HG02840 (cell line): ENCODE results near the gene CTAG2.
"Not testable (repeated sequence)": the region's sequence is repeated elsewhere in the genome, so short reads cannot be mapped to it uniquely, and the experiment has no call there.

Source experiments
- ATAC-seq: cut with Tn5 transposase; IDR thresholded peaks from one replicate; pipeline ENCODE4 v1.9.1; 2021; ENCODE audit warnings: mild to moderate bottlenecking, moderate library complexity, moderate number of reproducible peaks; ENCODE audit not compliant: unreplicated experiment, low FRiP score

Gene CTAG2

DNA sequence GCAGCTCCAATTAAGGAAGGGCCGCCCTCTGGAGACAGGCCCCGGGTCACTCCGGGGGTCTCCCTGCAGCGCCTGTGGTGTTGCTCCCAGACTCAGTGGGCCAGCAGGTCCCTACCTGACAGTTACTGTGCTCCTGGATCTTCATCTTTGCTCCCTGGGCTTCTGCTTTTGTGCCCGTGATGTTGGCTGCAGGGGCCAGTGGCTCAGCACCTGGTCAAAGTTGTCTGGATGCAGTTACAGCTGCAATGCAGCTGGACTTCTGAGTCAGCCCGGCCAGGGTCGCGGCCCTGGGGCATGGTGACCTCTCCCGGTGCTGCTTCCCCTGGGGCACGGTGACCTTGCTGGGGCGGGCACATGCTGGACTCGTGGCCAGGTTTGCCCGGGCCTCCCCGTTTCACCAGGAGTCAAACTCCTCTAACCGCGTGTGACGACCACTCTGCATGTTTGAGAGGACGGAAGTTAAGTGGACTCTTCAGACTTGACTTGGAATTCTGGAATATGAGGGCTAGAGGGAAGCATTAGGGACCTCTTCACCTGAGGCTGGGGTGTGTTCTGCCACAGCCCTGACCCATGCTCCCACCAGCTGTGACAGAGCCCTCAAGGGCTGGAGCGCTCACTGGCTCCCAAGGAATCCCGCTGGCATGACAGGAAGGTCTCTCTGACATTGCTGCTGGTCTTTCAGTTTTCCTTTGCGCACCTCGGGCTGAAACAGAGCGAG is 3.7 kb downstream of the CTAG2 start:
- no peak for ATAC-seq

DNA sequence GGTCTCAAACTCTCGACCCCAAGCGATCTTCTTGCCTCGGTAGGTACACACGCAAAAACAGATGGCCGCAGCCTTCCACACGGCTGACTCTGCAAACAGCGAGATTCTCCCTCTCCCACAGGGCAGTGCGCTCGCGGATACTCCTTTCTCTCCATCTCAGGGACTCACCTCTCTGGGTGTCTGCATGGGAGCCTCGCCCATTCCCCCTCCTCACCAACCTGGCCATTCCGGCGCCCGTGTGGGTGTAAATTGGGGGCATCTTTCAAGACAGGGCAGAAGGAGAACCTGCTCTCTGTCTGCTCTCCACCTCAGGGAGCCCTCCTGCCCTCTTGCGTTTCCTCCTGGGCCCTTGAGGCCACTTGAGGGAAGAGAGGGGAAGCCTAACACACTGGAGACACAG is 4.4 kb downstream of the CTAG2 start:
- ATAC-seq = no peak

DNA sequence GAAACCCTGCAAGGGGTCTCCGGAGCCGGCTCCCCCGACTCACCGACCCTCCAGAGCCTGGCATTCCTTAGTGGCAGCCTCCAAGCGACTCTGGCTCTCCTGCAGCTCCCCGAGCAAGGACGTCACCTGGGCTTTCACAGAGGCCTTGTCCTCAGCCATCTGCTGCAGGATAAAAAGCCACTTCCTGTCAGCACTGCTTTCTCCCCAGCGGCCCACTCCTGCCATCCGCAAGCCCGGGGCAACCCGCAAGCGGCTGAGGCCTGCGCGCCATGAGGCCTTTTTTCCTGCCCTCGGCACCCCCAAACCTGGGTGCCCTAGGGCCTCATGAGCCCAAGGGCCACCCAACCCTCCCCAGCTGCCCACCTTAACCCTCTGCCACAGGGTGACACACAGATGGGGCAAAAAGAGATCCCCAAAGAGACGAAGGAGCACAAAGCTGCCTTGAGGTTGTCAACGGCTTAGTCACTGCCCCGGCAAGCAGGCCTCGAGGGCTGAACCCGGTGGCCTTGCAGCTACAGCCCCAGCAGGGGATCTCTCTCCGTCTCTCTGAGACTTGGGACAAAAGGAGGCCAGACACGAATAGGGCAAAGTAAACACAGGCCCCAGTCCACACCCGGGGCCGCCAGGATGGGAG is 7.5 kb downstream of the CTAG2 start:
- not testable (repeated sequence) for ATAC-seq

DNA sequence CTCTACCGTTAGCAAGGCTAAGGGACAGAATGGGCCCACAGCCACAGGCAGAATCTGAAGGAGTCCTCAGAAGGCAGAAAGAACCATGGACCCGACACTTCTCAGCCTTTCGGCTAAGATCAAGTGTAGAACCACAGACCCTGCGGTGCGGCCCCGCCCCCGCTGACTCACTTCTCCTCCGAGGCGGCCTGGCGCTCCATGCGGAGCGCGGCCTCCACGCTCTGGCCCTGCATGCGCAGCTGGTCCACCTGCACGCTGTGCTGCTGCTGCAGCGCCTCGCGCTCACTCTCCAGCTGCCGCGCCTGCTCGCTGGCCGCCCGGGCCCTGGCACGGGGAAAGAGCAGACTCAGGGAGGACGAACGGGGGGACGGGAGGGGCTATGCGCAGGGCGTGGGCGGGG is 9.7 kb downstream of the CTAG2 start:
- not testable (repeated sequence) for ATAC-seq

DNA sequence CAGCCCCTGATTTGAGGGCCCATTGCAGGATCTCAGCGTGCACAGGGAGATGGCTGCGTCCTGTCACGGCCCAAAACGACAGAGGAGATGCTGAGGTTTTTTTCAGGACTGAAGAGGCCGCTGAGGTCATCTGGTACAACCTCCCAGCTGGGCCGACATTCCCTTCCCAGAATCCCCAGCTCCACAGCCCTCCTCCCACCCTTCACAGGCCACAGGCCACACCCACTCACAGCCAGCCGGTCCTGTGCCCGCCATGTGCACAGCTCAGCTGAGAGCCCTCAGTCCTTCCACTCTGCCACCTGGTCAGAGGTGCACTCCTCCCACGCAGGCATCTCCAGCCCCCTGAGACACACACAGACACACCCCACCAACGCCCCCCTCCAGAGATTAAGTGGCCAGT is 11.6 kb downstream of the CTAG2 start:
- not testable (repeated sequence) for ATAC-seq

DNA sequence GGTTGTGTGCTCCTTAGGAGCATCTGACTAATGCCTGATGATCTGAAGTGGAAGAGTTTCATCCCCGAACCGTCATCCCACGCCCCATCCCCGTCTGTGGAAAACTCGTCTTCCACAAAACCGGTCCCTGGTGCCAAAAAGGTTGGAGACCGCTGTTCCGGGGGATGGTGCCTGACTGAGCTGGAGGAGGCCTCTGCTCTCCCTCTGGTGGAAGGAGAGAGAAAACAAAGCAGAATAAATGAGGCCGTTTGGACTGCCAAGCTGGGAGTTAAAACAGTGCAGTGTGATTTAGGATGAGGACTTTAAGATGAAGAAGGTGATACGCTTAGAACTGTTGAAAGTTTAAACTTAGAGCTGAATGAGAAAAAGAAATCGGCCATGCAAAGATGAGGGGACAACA is 19.7 kb downstream of the CTAG2 start:
- ATAC-seq = not testable (repeated sequence)

- ATAC-seq = not testable (repeated sequence)
Measured at GRCh38 chrX:154630949-154631348, 22.4 kb downstream of the CTAG2 start.

DNA sequence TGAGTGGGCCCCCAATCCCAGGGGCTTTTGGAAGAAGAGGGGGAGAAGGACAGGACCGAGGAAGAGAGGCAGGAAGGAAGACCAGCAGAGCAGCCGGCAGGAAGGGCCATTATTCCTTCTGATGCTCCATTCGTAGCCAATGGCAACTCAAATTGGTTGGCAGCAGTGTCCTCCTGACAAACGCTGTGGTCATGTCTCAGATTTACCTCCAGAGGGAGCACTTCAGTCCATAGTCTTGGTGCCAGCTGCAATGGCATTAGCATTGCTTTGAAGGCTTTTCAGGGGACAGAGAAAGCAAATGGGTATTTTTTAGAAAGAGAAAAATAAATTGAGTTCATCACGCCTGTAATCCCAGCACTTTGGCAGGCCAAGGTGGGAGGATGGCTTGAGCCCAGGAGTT is 24.4 kb downstream of the CTAG2 start:
- not testable (repeated sequence) for ATAC-seq

GRCh38 chrX:154620767-154621414 is 32.5 kb downstream of the CTAG2 start:
- ATAC-seq = not testable (repeated sequence)

DNA sequence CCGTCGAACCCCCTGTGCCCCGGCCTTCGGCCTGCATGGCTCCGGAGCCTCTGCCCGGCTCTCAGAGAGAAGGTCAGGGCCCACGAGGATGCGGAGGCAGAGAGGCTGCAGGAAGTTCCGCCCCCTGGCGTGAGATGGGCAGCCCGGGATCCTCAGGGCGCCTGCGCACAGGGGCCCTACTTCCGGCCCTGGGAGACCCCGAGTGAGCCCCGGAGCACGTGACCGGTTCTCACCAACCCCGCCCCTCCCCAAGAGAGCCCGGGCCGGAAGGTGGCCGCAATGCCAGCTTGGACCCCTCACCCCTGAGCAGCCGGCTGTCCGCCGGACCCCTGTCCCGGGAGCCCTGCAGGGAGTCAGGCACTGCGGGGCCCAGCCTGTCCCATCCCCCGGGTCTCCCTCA is 34.2 kb downstream of the CTAG2 start, which contains the start of gene CTAG1B:
Gene CTAG1B (minus strand): TSS at position 101 of the 400 bp plus-strand sequence. CDS start 64 bp downstream, at position 37.
- ATAC-seq = not testable (repeated sequence)

GRCh38 chrX:154613586-154613985 is 39.8 kb downstream of the CTAG2 start:
- not testable (repeated sequence) for ATAC-seq

DNA sequence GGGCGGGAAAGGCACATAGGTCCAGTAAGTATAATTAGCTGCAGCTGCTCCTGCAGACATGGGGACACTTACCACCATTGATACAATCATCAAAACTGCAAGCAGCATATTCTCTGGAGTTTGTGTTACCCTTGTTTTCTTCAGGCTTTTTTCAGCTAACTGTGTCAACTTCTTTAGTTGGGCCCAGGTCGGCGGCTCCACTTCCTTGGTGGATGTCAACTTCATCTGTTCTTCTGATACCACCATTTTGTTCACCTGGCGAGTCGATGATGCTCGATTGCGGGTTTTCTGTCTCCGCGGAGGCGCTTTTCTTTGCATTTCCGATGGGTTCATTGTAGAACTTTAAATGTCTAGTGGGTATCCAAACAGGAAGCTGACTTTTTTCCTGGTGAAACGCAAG is 42.2 kb downstream of the CTAG2 start:
- not testable (repeated sequence) for ATAC-seq

DNA sequence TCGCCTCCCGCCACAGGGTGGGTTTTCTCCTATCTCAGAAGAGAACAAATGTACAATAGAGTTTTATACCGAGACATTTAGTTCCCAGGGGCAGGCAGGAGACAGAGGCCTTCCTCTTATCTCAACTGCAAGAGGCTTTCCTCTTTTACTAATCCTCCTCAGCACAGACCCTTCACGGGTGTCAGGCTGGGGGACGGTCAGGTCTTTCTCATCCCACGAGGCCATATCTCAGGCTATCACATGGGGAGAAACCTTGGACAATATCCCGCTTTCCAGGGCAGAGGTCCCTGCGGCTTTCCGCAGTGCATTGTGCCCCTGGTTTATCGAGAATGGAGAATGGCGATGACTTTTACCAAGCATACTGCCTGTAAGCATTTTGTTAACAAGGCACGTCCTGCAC is 44.6 kb downstream of the CTAG2 start:
- ATAC-seq = not testable (repeated sequence)

- not testable (repeated sequence) for ATAC-seq
Measured at GRCh38 chrX:154607976-154608375, 45.4 kb downstream of the CTAG2 start.

GRCh38 chrX:154607370-154607769 is 46.0 kb downstream of the CTAG2 start:
- ATAC-seq = no peak

GRCh38 chrX:154605566-154605965 is 47.8 kb downstream of the CTAG2 start:
- no peak for ATAC-seq

DNA sequence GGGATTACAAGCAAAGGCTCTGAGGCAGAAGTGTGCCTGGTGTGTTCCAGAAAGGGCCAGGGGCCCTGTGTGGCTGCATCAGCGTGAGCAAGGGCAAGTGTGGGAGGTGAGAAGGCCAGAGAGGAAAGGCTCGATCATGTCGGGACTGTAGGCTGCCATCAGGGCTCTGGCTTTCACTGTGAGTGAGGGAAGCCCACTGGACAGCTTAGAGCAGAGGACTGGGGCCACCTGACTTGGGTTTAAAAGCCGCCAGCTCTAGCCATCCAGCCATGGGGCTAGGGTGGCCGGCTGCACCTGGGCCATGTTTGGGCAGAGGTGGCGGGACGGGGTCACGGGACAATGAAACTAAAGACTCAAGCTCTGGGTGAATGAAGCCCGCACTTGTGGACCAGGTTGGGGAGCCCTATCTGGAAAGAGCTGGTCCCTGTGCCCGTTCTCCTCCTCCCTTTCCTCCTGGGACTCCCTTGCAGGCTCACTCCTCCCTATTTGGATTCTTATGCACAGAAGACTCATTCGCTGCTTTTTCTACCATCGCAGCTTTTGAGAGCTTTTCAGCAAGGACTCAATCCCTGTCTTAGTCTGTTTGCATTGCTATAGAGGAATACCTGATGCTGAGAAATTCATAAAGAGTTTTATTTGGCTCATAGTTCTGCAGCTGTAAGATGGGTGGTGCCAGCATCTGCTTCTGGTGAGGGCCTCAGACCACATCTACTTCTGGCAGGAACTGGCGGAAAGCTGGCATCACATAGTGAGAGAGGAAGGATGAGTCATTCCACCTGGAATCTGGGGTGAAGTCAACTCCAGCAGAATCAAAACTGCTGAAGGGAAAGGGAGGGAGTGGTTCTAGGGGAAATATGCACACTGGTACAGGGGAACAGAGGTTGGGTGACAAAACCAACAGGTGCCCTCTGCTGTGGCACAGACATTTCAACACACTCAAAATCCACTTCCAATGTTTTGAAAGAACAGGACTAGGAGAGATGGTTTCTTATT is 49.6 kb downstream of the CTAG2 start:
- ATAC-seq = no peak

- no peak for ATAC-seq
Measured at GRCh38 chrX:154602766-154603437, 50.5 kb downstream of the CTAG2 start.

DNA sequence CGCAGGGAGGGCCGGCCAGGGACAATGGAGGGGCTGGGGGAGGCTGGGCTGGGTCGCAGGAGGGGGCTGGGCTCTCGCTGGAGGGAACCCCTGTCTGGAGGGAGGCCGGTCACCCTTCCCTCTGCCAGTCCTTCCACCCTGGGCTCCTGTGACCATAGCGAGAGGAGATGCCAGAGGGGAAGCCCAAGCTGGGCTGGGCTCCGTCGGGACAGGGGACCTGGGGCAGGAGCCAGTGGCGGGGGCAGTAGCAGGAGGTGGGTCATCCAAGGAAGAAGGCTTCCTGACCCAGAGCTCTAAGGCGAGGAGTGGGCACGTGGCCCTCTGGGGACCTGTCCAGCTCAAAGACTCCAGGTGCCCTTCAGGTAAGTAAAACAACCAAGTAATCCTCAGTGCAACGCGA is 51.2 kb downstream of the CTAG2 start:
- no peak for ATAC-seq
